Measurements from ENCODE around the gene FHIT. TPM values are rescaled to one million over a fixed set of nuclear protein-coding genes. Genes with fewer than 3 reads are reported as not detected.

FHIT gene
- total and polyA plus RNA-seq, 10 of the 15 experiments (the other 5 are each of a cell fraction or from before 2014, with no cell fraction given), result 4.2 to 14.9 (median 9.4) TPM

DNA sequence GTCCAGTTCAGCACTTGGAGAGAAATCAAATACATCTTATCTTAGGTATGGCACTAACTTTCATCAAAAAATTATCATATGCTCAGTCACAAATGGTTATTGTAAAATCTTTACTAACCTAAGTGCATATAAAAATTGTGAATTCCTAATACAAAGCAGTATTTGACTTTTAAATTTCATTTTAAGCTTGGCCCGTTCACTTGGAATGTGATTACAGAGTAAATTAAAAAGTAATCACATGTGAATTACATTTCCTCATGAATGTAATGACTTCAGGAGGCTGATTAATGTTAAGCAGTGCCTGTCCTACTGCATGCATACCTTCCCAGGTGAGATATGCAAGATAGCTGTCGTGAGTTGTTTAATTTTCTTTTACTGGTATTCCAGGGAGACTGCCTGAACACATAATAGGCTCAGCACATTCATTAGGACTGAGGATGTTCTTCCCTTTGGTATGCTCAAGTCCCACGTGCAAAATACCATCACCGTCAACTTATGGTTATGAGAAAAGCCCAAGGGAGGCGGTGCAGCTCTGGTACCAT is 1053.0 kb downstream of the FHIT start:
- H3K4me3 ChIP-seq, result no peak overlapping the region
- H3K9me3 ChIP-seq (replicated peaks; ENCODE audit: control insufficient read depth, insufficient read depth, low read length), result no peaks in the 10 kb centered on the region
- H3K27me3 ChIP-seq (replicated peaks in 1 of 2; ENCODE audit: control insufficient read depth in 2 of 2, insufficient read depth in 2 of 2, low read length in 1 of 2), result no peaks in the 10 kb centered on the region
- POLR2A ChIA-PET, result no interaction called here
- TF ChIP-seq POLR2AphosphoS5 (IDR thresholded peaks at IDR 0.05; ENCODE audit: low read length) (no peak), IRF4 (IDR thresholded peaks at IDR 0.05; ENCODE audit: low read depth, low read length) (no peak), PBX3 (IDR thresholded peaks at IDR 0.05; ENCODE audit: insufficient replicate concordance, low read depth, low read length) (no peak), ZBTB11 (CRISPR knock-in tag; IDR thresholded peaks at IDR 0.05) (no peak), ZNF622 (IDR thresholded peaks at IDR 0.05) (no peak), JUND (IDR thresholded peaks at IDR 0.05; ENCODE audit: low read depth, low read length) (no peak), NR2C1 (IDR thresholded peaks at IDR 0.05) (no peak), PML (IDR thresholded peaks at IDR 0.05; ENCODE audit: low read length) (no peak), TAF1 (IDR thresholded peaks at IDR 0.05; ENCODE audit: borderline replicate concordance, low read depth, low read length) (no peak)
- TF ChIP-seq, protein P1, sequence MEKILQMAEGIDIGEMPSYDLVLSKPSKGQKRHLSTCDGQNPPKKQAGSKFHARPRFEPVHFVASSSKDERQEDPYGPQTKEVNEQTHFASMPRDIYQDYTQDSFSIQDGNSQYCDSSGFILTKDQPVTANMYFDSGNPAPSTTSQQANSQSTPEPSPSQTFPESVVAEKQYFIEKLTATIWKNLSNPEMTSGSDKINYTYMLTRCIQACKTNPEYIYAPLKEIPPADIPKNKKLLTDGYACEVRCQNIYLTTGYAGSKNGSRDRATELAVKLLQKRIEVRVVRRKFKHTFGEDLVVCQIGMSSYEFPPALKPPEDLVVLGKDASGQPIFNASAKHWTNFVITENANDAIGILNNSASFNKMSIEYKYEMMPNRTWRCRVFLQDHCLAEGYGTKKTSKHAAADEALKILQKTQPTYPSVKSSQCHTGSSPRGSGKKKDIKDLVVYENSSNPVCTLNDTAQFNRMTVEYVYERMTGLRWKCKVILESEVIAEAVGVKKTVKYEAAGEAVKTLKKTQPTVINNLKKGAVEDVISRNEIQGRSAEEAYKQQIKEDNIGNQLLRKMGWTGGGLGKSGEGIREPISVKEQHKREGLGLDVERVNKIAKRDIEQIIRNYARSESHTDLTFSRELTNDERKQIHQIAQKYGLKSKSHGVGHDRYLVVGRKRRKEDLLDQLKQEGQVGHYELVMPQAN (conservative IDR thresholded peaks at IDR 0.05), result no peak
- ATAC-seq (no peak), FAIRE-seq (no peak), DNase-seq (ENCODE audit: low read depth, low spot score) (no peak)
- WGBS (ENCODE audit: insufficient coverage, insufficient replicate concordance, low lambda C conversion rate, missing lambda C conversion rate), result 50% methylated on average over 5 of the region's 5 CpGs
- H3K79me2 ChIP-seq (ENCODE audit: control insufficient read depth, insufficient read depth, low read length), result no peaks in the 10 kb centered on the region
- intact Hi-C loops (cut with micrococcal nuclease; ENCODE audit: unreplicated experiment), result no loop called here
- no peak overlapping the region for H2AFZ ChIP-seq (ENCODE audit: control insufficient read depth, low read depth, low read length)
- BruUV-seq (replicated peaks), result no TSS peak
- H3K36me3 ChIP-seq (ENCODE audit: control insufficient read depth in 2 of 2, insufficient read depth in 2 of 2, low read length in 1 of 2), result no peaks in the 10 kb centered on the region
- RAD21 ChIA-PET (ENCODE audit: unreplicated experiment), result no interaction called here
- no peak overlapping the region for H3K27ac ChIP-seq (ENCODE audit: control insufficient read depth, insufficient read depth)
- in situ Hi-C loops (cut with MboI), result no loop called here
- H3K4me2 ChIP-seq (ENCODE audit: control insufficient read depth, insufficient read depth), result no peak overlapping the region
- H4K20me1 ChIP-seq (ENCODE audit: control insufficient read depth, insufficient read depth), result no peaks in the 10 kb centered on the region
- H3K9ac ChIP-seq (ENCODE audit: control insufficient read depth, insufficient read depth, low read length), result no peak overlapping the region
- CTCF ChIA-PET, result interaction anchor here (1.2 kb wide), 1 partner anchor 12 kb away, joined by 3 read pairs; no protein-coding TSS in a partner anchor
- H3K4me1 ChIP-seq (ENCODE audit: control insufficient read depth, insufficient read depth, low read length), result no peaks in the 10 kb centered on the region
- SMC1A ChIA-PET (ENCODE audit: uncharacterized antibody, unreplicated experiment), result interaction anchor here (0.6 kb wide), 1 partner anchor 718 kb away, joined by 3 read pairs; no protein-coding TSS in a partner anchor
